ENCODE data around the gene IFIT1.

GRCh38 chr10:89371987-89372386 is 20.4 kb upstream of the IFIT1 start:
- TF ChIP-seq CTCF (IDR thresholded peaks at IDR 0.05) (no peak), POLR2AphosphoS5 (IDR thresholded peaks at IDR 0.05; ENCODE audit: insufficient read depth in 1 of 2, low read depth in 1 of 2) (no peak)
